AG10803 (cell line): Measurements from ENCODE around the gene OPRL1.
A peak's percentile ranks its signal among the peaks of the same experiment; 100 is the strongest.

Experiments used
- DNase-seq: peaks from one replicate; pipeline ENCODE4 v3.0.0; 2010; ENCODE audit warnings: low read depth
- H3K4me3 ChIP-seq: 2 replicates; pipeline ENCODE4 v1.5.1; 2011; ENCODE audit warnings: mild to moderate bottlenecking, low read length, control low read depth
- CTCF ChIP-seq: conservative IDR thresholded peaks from 2 replicates; pipeline ENCODE4 v1.5.1; 2011; ENCODE audit warnings: mild to moderate bottlenecking, low read length, control low read depth, inconsistent platforms

Gene OPRL1

GRCh38 chr20:64057628-64058498 is 22.0 kb upstream of the OPRL1 start:
- H3K4me3 ChIP-seq = no peak overlapping the region
- TF ChIP-seq CTCF = peak; percentile 79
- DNase-seq = peak; percentile 40

GRCh38 chr20:64058536-64058935 is 21.3 kb upstream of the OPRL1 start:
- no peak for DNase-seq
- TF ChIP-seq CTCF = no peak

GRCh38 chr20:64062276-64062595 is 17.6 kb upstream of the OPRL1 start:
- peak overlapping the region; percentile 67 for H3K4me3 ChIP-seq
- TF ChIP-seq CTCF = no peak

More at GRCh38 chr20:64058536-64058935, 21.3 kb upstream of the OPRL1 start:
- no peak overlapping the region for H3K4me3 ChIP-seq

GRCh38 chr20:64062596-64063388 is 17.1 kb upstream of the OPRL1 start, which contains the start of gene TCEA2:
TSS of gene TCEA2 (plus strand) at chr20:64063198. CDS start at chr20:64063313, 115 bp downstream.
- DNase-seq = peak; percentile 95
- no peak for TF ChIP-seq CTCF
- peak within 1 kb of the TSS; percentile 83 for H3K4me3 ChIP-seq

More at GRCh38 chr20:64062276-64062595, 17.6 kb upstream of the OPRL1 start:
- DNase-seq = no peak

- H3K4me3 ChIP-seq = peak overlapping the region; percentile 83
- no peak for TF ChIP-seq CTCF
- DNase-seq = no peak
Measured at GRCh38 chr20:64063389-64064144, 16.3 kb upstream of the OPRL1 start.

GRCh38 chr20:64064145-64064698 is 15.7 kb upstream of the OPRL1 start:
- peak overlapping the region; percentile 83 for H3K4me3 ChIP-seq
- no peak for TF ChIP-seq CTCF
- DNase-seq = peak; percentile 60
